Upper lobe of left lung (tissue), 4 donors: Measurements from ENCODE around the gene NPAS1.

Experiments used
- CTCF ChIP-seq, 6 experiments: fragments of 450-650 bp in 4 of 6; fragments of 200-600 bp in 2 of 6; sonication (generic) in 2 of 6; IDR thresholded peaks; one replicate each; pipeline ENCODE4 v1.5.1; 2016 to 2019; ENCODE audit warnings: antibody characterized with exemption in 6 of 6
- POLR2AphosphoS5 ChIP-seq, 2 donors: sonication (generic); formaldehyde crosslinking; IDR thresholded peaks; one replicate each; pipeline ENCODE4 v1.5.1; 2017; ENCODE audit warnings: antibody characterized with exemption in 2 of 2

- TF ChIP-seq CTCF (IDR thresholded peaks at IDR 0.05) (no peak), POLR2AphosphoS5 (IDR thresholded peaks at IDR 0.05) (no peak)
Observed at GRCh38 chr19:47071731-47072130, 52.1 kb downstream of the NPAS1 start.
